Activated CD8-positive, alpha-beta T cell treated with anti-CD3 and anti-CD28 coated beads for 36 hours (primary cell): ENCODE results near the gene TEAD4. TPM values are rescaled to one million over a fixed set of nuclear protein-coding genes. Genes with fewer than 3 reads are reported as not detected.

ENCODE experiments used
- ATAC-seq: fragments of 200-7000 bp; cut with Tn5 transposase; one replicate; pipeline ENCODE4 v1.10.0; 2021; ENCODE audit warnings: mild to moderate bottlenecking, moderate library complexity
- CTCF ChIA-PET: fragments of 350-600 bp; sonication (Branson Sonifier 250); formaldehyde crosslinking; loops from one replicate; lab custom pipeline; 2021; ENCODE audit warnings: antibody characterized with exemption; lab: Charles Lee
- POLR2A ChIA-PET: fragments of 350-600 bp; sonication (Branson Sonifier 250); formaldehyde crosslinking; loops from one replicate; lab custom pipeline; 2021; ENCODE audit warnings: antibody characterized with exemption; lab: Charles Lee
- DNase-seq: peaks from one replicate; pipeline ENCODE4 v3.0.0-alpha.2; 2020
- H3K27ac Mint-ChIP-seq: one replicate; pipeline ENCODE4 v1.8.0; 2021; ENCODE audit warnings: mild to moderate bottlenecking, mixed read lengths
- H3K27me3 Mint-ChIP-seq: one replicate; pipeline ENCODE4 v1.8.0; 2021; ENCODE audit warnings: mixed read lengths
- H3K36me3 Mint-ChIP-seq: one replicate; pipeline ENCODE4 v1.8.0; 2021; ENCODE audit warnings: low read depth, mixed read lengths
- H3K4me1 Mint-ChIP-seq: one replicate; pipeline ENCODE4 v1.8.0; 2021; ENCODE audit warnings: low read depth, mixed read lengths
- H3K4me3 Mint-ChIP-seq: one replicate; pipeline ENCODE4 v1.8.0; 2021; ENCODE audit warnings: mild to moderate bottlenecking, moderate library complexity, mixed read lengths
- H3K9me3 Mint-ChIP-seq: one replicate; pipeline ENCODE4 v1.8.0; 2021; ENCODE audit warnings: mixed read lengths
- intact Hi-C: fragments of 100-400 bp; cut with micrococcal nuclease; formaldehyde crosslinking; loops from one replicate; pipeline ENCODE4 v1.10.0; 2022
- total RNA-seq, 2 experiments: library from RNA; stranded (reverse); gene quantifications; one replicate each; pipeline ENCODE4 v1.2.3, GENCODE V29; 2021
- TF ChIP-seq, protein P1 (sequence below): fragments of 200-600 bp; IDR thresholded peaks from one replicate; pipeline ENCODE4 v1.8.0; 2022; ENCODE audit warnings: antibody characterized with exemption, mild to moderate bottlenecking

Gene TEAD4
- total RNA-seq, 2 experiments from 2014 or later: 4.5 to 4.6 TPM

DNA sequence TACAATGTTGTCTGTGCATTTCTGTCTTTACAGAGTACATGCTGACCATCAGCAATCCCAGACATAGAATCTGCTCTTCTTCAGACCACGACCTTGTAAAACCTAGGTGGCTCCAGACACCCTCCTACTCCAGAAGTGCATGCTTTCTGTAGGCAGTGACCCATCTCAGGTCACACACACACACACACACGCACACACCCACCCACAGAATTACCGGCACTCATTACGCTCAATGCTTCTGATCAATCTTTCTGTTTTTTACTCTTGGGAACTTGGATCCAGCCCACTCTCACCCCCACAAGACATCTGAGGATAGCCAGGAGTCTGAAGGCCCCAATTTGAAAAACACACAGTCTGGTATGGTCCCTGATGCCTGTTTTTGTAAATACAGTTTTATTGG, 110.5 kb downstream of the TEAD4 start:
- no peak for DNase-seq
- TF ChIP-seq, protein P1, sequence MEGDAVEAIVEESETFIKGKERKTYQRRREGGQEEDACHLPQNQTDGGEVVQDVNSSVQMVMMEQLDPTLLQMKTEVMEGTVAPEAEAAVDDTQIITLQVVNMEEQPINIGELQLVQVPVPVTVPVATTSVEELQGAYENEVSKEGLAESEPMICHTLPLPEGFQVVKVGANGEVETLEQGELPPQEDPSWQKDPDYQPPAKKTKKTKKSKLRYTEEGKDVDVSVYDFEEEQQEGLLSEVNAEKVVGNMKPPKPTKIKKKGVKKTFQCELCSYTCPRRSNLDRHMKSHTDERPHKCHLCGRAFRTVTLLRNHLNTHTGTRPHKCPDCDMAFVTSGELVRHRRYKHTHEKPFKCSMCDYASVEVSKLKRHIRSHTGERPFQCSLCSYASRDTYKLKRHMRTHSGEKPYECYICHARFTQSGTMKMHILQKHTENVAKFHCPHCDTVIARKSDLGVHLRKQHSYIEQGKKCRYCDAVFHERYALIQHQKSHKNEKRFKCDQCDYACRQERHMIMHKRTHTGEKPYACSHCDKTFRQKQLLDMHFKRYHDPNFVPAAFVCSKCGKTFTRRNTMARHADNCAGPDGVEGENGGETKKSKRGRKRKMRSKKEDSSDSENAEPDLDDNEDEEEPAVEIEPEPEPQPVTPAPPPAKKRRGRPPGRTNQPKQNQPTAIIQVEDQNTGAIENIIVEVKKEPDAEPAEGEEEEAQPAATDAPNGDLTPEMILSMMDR: no peak
- intact Hi-C loops: loop anchor here (5.0 kb wide), 1 partner anchor 133 kb away; no protein-coding TSS in a partner anchor
- H3K27ac Mint-ChIP-seq: no peak overlapping the region
- H3K27me3 Mint-ChIP-seq: peaks cover 7% of the 10 kb centered on the region
- no peak overlapping the region for H3K4me3 Mint-ChIP-seq
- ChIA-PET POLR2A (interaction anchor here (0.7 kb wide), 1 partner anchor 1179 kb away, joined by 3 read pairs; no protein-coding TSS in a partner anchor), CTCF (interaction anchor here (0.9 to 1.3 kb wide), 2 partner anchors 11 to 35 kb away, joined by 3 read pairs; no protein-coding TSS in a partner anchor)
- H3K9me3 Mint-ChIP-seq: no peaks in the 10 kb centered on the region
- no peak for ATAC-seq
- peaks cover 5% of the 10 kb centered on the region for H3K4me1 Mint-ChIP-seq
- no peaks in the 10 kb centered on the region for H3K36me3 Mint-ChIP-seq

DNA sequence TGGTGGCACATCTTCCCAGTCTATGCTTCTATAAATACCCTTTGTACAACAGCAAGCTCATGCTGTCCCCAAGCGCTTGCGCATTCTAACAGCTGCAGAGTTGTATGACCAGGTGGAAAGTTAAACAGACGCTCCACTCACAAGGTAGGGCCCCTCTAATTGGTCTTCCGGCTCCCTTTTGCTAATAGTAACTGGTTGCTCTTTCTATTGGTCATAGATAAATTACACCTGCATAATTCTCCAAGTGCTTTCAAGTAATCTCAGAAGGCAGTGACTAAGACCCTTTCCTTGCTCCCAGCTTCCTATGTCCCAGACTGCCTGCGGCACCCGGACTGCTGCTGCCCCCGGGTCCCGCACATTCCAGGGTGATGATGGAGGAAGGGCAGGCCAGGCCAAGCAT, 111.9 kb downstream of the TEAD4 start:
- Mint-ChIP-seq H3K4me1 (peaks cover 6% of the 10 kb centered on the region), H3K9me3 (no peaks in the 10 kb centered on the region), H3K36me3 (no peaks in the 10 kb centered on the region), H3K4me3 (no peak overlapping the region), H3K27ac (no peak overlapping the region), H3K27me3 (peaks cover 13% of the 10 kb centered on the region)
- CTCF ChIA-PET: interaction anchor here (1.2 to 7.0 kb wide), 2 partner anchors 12 to 204 kb away, joined by 3 to 64 read pairs; no protein-coding TSS in a partner anchor
- no peak for ATAC-seq
- POLR2A ChIA-PET: no interaction called here
- no peak for DNase-seq
- intact Hi-C loops: loop anchor here (5.0 kb wide), 1 partner anchor 131 kb away; no protein-coding TSS in a partner anchor
- TF ChIP-seq, protein P1: no peak

DNA sequence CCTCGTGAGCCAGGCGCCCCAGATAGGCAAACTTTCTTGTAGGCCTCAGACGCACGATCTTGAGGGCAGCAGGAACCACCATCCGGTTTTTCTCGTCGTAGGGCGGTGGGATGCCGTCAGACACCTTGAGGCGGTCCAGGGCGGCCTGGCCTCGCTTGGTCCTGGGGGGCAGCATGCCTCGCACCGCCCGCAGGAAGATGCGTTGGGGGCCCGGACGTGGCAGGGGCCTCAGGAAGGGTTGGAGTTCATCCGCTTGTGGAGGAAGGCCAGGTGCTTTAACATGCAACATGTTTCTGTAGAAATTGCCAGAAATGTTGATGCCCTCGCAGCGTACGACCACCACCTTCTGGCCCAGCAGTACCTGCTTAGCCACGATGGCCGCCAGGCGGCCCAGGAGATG, 112.5 kb downstream of the TEAD4 start:
- ATAC-seq: no peak
- DNase-seq: no peak
- TF ChIP-seq, protein P1: no peak
- no peaks in the 10 kb centered on the region for H3K9me3 Mint-ChIP-seq
- no peaks in the 10 kb centered on the region for H3K36me3 Mint-ChIP-seq
- ChIA-PET POLR2A (no interaction called here), CTCF (interaction anchor here (5.3 to 7.0 kb wide), 2 partner anchors 13 to 204 kb away, joined by 43 to 64 read pairs; no protein-coding TSS in a partner anchor)
- intact Hi-C loops: loop anchor here (5.0 kb wide), 1 partner anchor 131 kb away; no protein-coding TSS in a partner anchor
- H3K4me3 Mint-ChIP-seq: no peak overlapping the region
- peaks cover 6% of the 10 kb centered on the region for H3K4me1 Mint-ChIP-seq
- H3K27ac Mint-ChIP-seq: no peak overlapping the region
- peaks cover 13% of the 10 kb centered on the region for H3K27me3 Mint-ChIP-seq

DNA sequence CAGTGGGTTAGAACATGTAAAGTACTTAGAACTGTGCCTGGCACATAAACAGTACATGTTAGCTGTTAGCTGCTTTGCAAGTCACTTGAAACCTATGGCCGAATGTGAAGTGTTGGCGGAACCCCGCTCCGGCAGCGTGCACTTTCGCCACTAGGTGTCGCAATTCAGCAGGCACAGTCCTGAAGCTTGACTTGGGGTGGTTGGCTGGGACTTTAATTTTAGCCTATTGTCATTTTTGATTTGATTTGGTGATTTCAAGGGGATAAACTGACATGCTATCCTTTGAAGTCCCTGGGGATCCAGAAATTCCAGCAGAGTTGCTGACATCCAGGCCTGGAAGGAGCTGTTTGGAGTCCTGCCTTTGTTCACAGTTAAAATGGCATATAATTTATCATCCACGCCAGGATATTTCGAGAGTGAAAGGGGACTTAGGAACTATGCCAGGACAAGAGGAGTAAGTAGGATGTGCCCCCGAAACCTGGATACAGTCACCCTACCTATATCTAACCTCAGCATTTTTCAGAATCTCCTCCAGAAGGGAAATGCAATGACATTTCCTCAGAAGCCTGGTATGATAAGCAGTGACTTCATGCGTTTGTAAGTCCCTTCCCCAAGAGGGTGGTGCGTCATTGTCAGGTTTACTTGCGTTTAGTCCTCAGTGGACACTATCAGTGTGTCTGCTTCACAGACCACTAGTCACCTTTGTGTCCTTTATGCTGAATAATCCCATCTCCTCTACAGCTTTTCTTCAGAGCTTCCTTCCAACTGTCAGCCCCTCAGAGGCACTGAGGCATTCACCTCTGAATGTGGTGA, 114.4 kb downstream of the TEAD4 start:
- H3K9me3 Mint-ChIP-seq: no peaks in the 10 kb centered on the region
- no peak overlapping the region for H3K4me3 Mint-ChIP-seq
- peaks cover 18% of the 10 kb centered on the region for H3K27me3 Mint-ChIP-seq
- H3K27ac Mint-ChIP-seq: no peak overlapping the region
- ATAC-seq (peak; percentile 65), DNase-seq (peak; percentile 89)
- intact Hi-C loops: loop anchor here (5.0 kb wide), 1 partner anchor 129 kb away; no protein-coding TSS in a partner anchor
- no peaks in the 10 kb centered on the region for H3K36me3 Mint-ChIP-seq
- POLR2A ChIA-PET: interaction anchor here (0.6 kb wide), 1 partner anchor 776 kb away, joined by 3 read pairs; no protein-coding TSS in a partner anchor
- CTCF ChIA-PET: interaction anchor here (0.6 to 7.0 kb wide), 32 partner anchors 9 to 278 kb away, joined by 3 to 64 read pairs (median 3); no protein-coding TSS in a partner anchor
- TF ChIP-seq, protein P1: peak; percentile 98
- peaks cover 6% of the 10 kb centered on the region for H3K4me1 Mint-ChIP-seq
